Uterus (tissue), 4 donors: ENCODE measurements around the gene NAV2. TPM values are rescaled to one million over a fixed set of nuclear protein-coding genes. Genes with fewer than 3 reads are reported as not detected.

ENCODE experiments used
- DNase-seq, 2 donors: peaks; one replicate each; pipeline ENCODE4 v3.0.0-alpha.2; 2019 to 2020
- H3K27ac ChIP-seq, 2 donors: fragments of 200-600 bp; sonication (generic); 1 replicate in 1 of 2; 2 replicates in 1 of 2; pipeline ENCODE4 v1.5.1; 2016 to 2018
- H3K27me3 ChIP-seq, 2 donors: fragments of 200-600 bp; sonication (generic); one replicate each; pipeline ENCODE4 v1.5.1; 2018 to 2019; ENCODE audit warnings: control low read depth in 1 of 2
- H3K36me3 ChIP-seq, 2 donors: fragments of 200-600 bp; sonication (generic); one replicate each; pipeline ENCODE4 v1.5.1; 2019; ENCODE audit warnings: control low read depth in 1 of 2
- H3K4me1 ChIP-seq, 2 donors: fragments of 200-600 bp; sonication (generic); one replicate each; pipeline ENCODE4 v1.5.1; 2018 to 2019; ENCODE audit warnings: control low read depth in 1 of 2
- H3K4me3 ChIP-seq, 2 donors: fragments of 200-600 bp; sonication (generic); 1 replicate in 1 of 2; 2 replicates in 1 of 2; pipeline ENCODE4 v1.5.1; 2018 to 2019; ENCODE audit warnings: mild to moderate bottlenecking in 1 of 2
- H3K9me3 ChIP-seq, 2 donors: fragments of 200-600 bp; sonication (generic); one replicate each; pipeline ENCODE4 v1.5.1; 2019; ENCODE audit warnings: control low read depth in 1 of 2
- CTCF ChIP-seq, 4 experiments: fragments of 200-600 bp in 2 of 4; fragments of 450-650 bp in 2 of 4; sonication (generic) in 2 of 4; IDR thresholded peaks; one replicate each; pipeline ENCODE4 v1.5.1; 2016 to 2019; ENCODE audit warnings: antibody characterized with exemption in 4 of 4, mild to moderate bottlenecking in 2 of 4, moderate library complexity in 1 of 4
- POLR2A ChIP-seq, 2 donors: fragments of 450-650 bp; IDR thresholded peaks; one replicate each; pipeline ENCODE4 v1.6.1; 2016; ENCODE audit warnings: antibody characterized with exemption in 2 of 2, mild to moderate bottlenecking in 1 of 2, moderate library complexity in 1 of 2
- intact Hi-C: fragments of 100-400 bp; cut with DNase I; formaldehyde crosslinking; loops from one replicate; pipeline ENCODE4 v1.15.1; 2023; ENCODE audit warnings: low total_unique reads
- total RNA-seq, 4 donors: library from RNA; depleted of rRNA in 3 of 4; stranded (reverse); fragments of >200 nt in 3 of 4; gene quantifications; one replicate each; pipeline versions ENCODE4 v1.1.0 to v1.2.4, GENCODE V29; 2014 to 2023
- donor health status: DM: yes; HTN: yes; CAD: no.

The NAV2 gene
- total RNA-seq, 4 donors from 2014 or later, result 2.6 to 31.6 (median 5.7) TPM

- Histone ChIP-seq H3K9me3 (no peaks in the 10 kb centered on the region), H3K27ac (no peak overlapping the region), H3K27me3 (no peaks in the 10 kb centered on the region), H3K36me3 (no peaks in the 10 kb centered on the region), H3K4me1 (no peaks in the 10 kb centered on the region), H3K4me3 (no peak overlapping the region)
- no peak for TF ChIP-seq POLR2A (IDR thresholded peaks at IDR 0.05)
- no peak for TF ChIP-seq CTCF (IDR thresholded peaks at IDR 0.05)
- intact Hi-C loops, result no loop called here
- DNase-seq, result no peak
Measured at GRCh38 chr11:19753451-19754106, 40.9 kb downstream of the NAV2 start.

GRCh38 chr11:19756675-19757475 is 44.2 kb downstream of the NAV2 start:
- no peak overlapping the region for H3K4me3 ChIP-seq
- intact Hi-C loops, result no loop called here

GRCh38 chr11:19759389-19759788 is 46.8 kb downstream of the NAV2 start:
- Histone ChIP-seq H3K4me3 (no peak overlapping the region), H3K9me3 (no peaks in the 10 kb centered on the region), H3K36me3 (no peaks in the 10 kb centered on the region), H3K27me3 (no peaks in the 10 kb centered on the region), H3K27ac (no peak overlapping the region), H3K4me1 (no peaks in the 10 kb centered on the region)
- intact Hi-C loops, result no loop called here
- DNase-seq, result no peak
- no peak for TF ChIP-seq CTCF (IDR thresholded peaks at IDR 0.05)
- TF ChIP-seq POLR2A (IDR thresholded peaks at IDR 0.05), result no peak

More at GRCh38 chr11:19756675-19757475, 44.2 kb downstream of the NAV2 start:
- Histone ChIP-seq H3K27me3 (no peaks in the 10 kb centered on the region), H3K9me3 (no peaks in the 10 kb centered on the region), H3K36me3 (no peaks in the 10 kb centered on the region), H3K4me1 (no peaks in the 10 kb centered on the region), H3K27ac (peak overlapping the region; percentile 31 to 38)
- no peak for DNase-seq
- TF ChIP-seq POLR2A (IDR thresholded peaks at IDR 0.05) (no peak), CTCF (IDR thresholded peaks at IDR 0.05) (no peak)

DNA sequence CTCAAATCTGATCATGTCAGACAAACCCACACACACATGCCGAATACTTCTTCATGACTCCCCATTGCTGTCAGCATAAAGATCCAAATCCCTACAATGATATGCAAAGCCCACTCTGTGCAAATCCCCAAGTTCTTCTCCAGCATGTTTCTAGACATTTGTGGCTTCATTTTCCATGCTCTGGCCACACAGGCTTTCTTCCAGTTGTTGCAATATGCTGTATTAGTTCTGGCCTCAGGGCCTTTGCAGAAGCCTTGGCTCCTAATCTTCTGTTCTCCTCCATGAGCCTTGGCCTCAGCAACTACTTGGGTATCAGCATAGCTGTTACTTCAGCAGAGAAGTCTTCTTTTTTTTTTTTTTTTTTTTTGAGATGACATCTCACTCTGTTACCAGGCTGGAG is 49.6 kb downstream of the NAV2 start:
- H3K4me1 ChIP-seq, result no peaks in the 10 kb centered on the region
- H3K4me3 ChIP-seq, result no peak overlapping the region
- no peak overlapping the region for H3K27ac ChIP-seq
- no peak for DNase-seq
- no peaks in the 10 kb centered on the region for H3K9me3 ChIP-seq
- no peaks in the 10 kb centered on the region for H3K27me3 ChIP-seq
- no peaks in the 10 kb centered on the region for H3K36me3 ChIP-seq
- TF ChIP-seq CTCF (IDR thresholded peaks at IDR 0.05) (no peak), POLR2A (IDR thresholded peaks at IDR 0.05) (no peak)
- intact Hi-C loops, result no loop called here

- intact Hi-C loops, result no loop called here
- Histone ChIP-seq H3K27me3 (no peaks in the 10 kb centered on the region), H3K27ac (no peak overlapping the region), H3K4me3 (no peak overlapping the region), H3K9me3 (no peaks in the 10 kb centered on the region), H3K36me3 (no peaks in the 10 kb centered on the region), H3K4me1 (no peaks in the 10 kb centered on the region)
- TF ChIP-seq POLR2A (IDR thresholded peaks at IDR 0.05) (no peak), CTCF (IDR thresholded peaks at IDR 0.05) (no peak)
- no peak for DNase-seq
Measured at GRCh38 chr11:19763330-19763729, 50.7 kb downstream of the NAV2 start.
